ENCODE data around the gene JMJD8. TPM values are rescaled to one million over a fixed set of nuclear protein-coding genes. Genes with fewer than 3 reads are reported as not detected.

JMJD8 gene
- total and polyA plus RNA-seq, 2 experiments from 2014 or later, result 48.5 to 82.5 TPM

GRCh38 chr16:732332-732731 is 48.2 kb upstream of the JMJD8 start:
- Histone ChIP-seq H3K27ac (ENCODE audit: low read depth) (no peak overlapping the region), H3K9me2 (ENCODE audit: insufficient read depth) (no peaks in the 10 kb centered on the region), H3F3A (replicated peaks; ENCODE audit: low read depth) (peaks cover 2% of the 10 kb centered on the region; the same call in 1 of the 2 replicates), H3K4me3 (no peak overlapping the region), H3K4me2 (no peak overlapping the region), H3K27me3 (ENCODE audit: insufficient read depth) (peaks cover 4% of the 10 kb centered on the region; the same call in 1 of the 2 replicates), H3K79me2 (replicated peaks; ENCODE audit: insufficient read depth) (no peaks in the 10 kb centered on the region), H3K36me3 (ENCODE audit: insufficient read depth) (no peaks in the 10 kb centered on the region; the same call in 1 of the 2 replicates), H2AFZ (no peak overlapping the region), H4K20me1 (replicated peaks; ENCODE audit: insufficient read depth) (no peaks in the 10 kb centered on the region), H3K4me1 (ENCODE audit: insufficient read depth) (no peaks in the 10 kb centered on the region)
- Mint-ChIP-seq H3K4me3 (no peak overlapping the region), H3K9me3 (no peaks in the 10 kb centered on the region), H3K27ac (no peak overlapping the region), H3K27me3 (ENCODE audit: insufficient read depth, low read depth, poor library complexity) (peaks cover 12% of the 10 kb centered on the region), H3K36me3 (ENCODE audit: low read depth) (peaks cover 22% of the 10 kb centered on the region), H3K4me1 (peaks cover under 1% of the 10 kb centered on the region)
- no peak for TF ChIP-seq STAT1 (IDR thresholded peaks at IDR 0.05; ENCODE audit: unreplicated experiment)
- no peak for TF ChIP-seq ZNF114 (CRISPR knock-in tag; IDR thresholded peaks at IDR 0.05)
- no peak for TF ChIP-seq NANOG (IDR thresholded peaks at IDR 0.05; ENCODE audit: borderline replicate concordance)
- TF ChIP-seq, protein P1, sequence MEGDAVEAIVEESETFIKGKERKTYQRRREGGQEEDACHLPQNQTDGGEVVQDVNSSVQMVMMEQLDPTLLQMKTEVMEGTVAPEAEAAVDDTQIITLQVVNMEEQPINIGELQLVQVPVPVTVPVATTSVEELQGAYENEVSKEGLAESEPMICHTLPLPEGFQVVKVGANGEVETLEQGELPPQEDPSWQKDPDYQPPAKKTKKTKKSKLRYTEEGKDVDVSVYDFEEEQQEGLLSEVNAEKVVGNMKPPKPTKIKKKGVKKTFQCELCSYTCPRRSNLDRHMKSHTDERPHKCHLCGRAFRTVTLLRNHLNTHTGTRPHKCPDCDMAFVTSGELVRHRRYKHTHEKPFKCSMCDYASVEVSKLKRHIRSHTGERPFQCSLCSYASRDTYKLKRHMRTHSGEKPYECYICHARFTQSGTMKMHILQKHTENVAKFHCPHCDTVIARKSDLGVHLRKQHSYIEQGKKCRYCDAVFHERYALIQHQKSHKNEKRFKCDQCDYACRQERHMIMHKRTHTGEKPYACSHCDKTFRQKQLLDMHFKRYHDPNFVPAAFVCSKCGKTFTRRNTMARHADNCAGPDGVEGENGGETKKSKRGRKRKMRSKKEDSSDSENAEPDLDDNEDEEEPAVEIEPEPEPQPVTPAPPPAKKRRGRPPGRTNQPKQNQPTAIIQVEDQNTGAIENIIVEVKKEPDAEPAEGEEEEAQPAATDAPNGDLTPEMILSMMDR (conservative IDR thresholded peaks at IDR 0.05; ENCODE audit: low read depth in 2 of 2), result no peak
- DNase-seq (ENCODE audit: low spot score), result no peak
- ATAC-seq, result no peak

GRCh38 chr16:730666-731509 is 46.8 kb upstream of the JMJD8 start:
- H3K4me3 Mint-ChIP-seq, result no peak overlapping the region
- H3K9me3 Mint-ChIP-seq, result no peaks in the 10 kb centered on the region
- peaks cover 19% of the 10 kb centered on the region for H3K27me3 Mint-ChIP-seq (ENCODE audit: insufficient read depth, low read depth, poor library complexity)
- DNase-seq (ENCODE audit: low spot score), result no peak
- no peak overlapping the region for H3K27ac Mint-ChIP-seq
- peaks cover 10% of the 10 kb centered on the region for H3F3A ChIP-seq (replicated peaks; ENCODE audit: low read depth)
- no peaks in the 10 kb centered on the region for H4K20me1 ChIP-seq (replicated peaks; ENCODE audit: insufficient read depth)
- no peaks in the 10 kb centered on the region for H3K79me2 ChIP-seq (replicated peaks; ENCODE audit: insufficient read depth)
- H3K27me3 ChIP-seq (ENCODE audit: insufficient read depth), result peaks cover 6% of the 10 kb centered on the region; the same call in 1 of the 2 replicates
- H3K4me1 ChIP-seq (ENCODE audit: insufficient read depth), result no peaks in the 10 kb centered on the region
- no peak overlapping the region for H3K4me2 ChIP-seq
- H3K36me3 ChIP-seq (ENCODE audit: insufficient read depth), result no peaks in the 10 kb centered on the region; the same call in 1 of the 2 replicates
- no peaks in the 10 kb centered on the region for H3K9me2 ChIP-seq (ENCODE audit: insufficient read depth)
- H3K4me3 ChIP-seq, result no peak overlapping the region
- TF ChIP-seq STAT1 (IDR thresholded peaks at IDR 0.05; ENCODE audit: unreplicated experiment) (no peak), JUNB (IDR thresholded peaks at IDR 0.05; ENCODE audit: unreplicated experiment) (no peak)
- TF ChIP-seq, protein P2, sequence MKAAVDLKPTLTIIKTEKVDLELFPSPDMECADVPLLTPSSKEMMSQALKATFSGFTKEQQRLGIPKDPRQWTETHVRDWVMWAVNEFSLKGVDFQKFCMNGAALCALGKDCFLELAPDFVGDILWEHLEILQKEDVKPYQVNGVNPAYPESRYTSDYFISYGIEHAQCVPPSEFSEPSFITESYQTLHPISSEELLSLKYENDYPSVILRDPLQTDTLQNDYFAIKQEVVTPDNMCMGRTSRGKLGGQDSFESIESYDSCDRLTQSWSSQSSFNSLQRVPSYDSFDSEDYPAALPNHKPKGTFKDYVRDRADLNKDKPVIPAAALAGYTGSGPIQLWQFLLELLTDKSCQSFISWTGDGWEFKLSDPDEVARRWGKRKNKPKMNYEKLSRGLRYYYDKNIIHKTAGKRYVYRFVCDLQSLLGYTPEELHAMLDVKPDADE (IDR thresholded peaks at IDR 0.05), result no peak
- H3K27ac ChIP-seq (ENCODE audit: low read depth), result no peak overlapping the region
- no peak for ATAC-seq
- peaks cover 18% of the 10 kb centered on the region for H3K36me3 Mint-ChIP-seq (ENCODE audit: low read depth)
- no peaks in the 10 kb centered on the region; the same call in 2 of the 3 replicates for H3K4me1 Mint-ChIP-seq
- H2AFZ ChIP-seq, result no peak overlapping the region
